Measurements from ENCODE around the gene XAF1.
A peak's percentile ranks its signal among the peaks of the same experiment; 100 is the strongest.
"Not testable (repeated sequence)": the region's sequence is repeated elsewhere in the genome, so short reads cannot be mapped to it uniquely, and the experiment has no call there.

Gene XAF1

GRCh38 chr17:6716736-6717135 lies 39.1 kb upstream of the XAF1 start:
- peak; percentile 2 for DNase-seq (ENCODE audit: low spot score)
- in situ Hi-C loops (cut with MboI; ENCODE audit: low pct_unique_long_range_greater_than_20kb, low sequenced_read_pairs, unreplicated experiment): no loop called here
- TF ChIP-seq, protein P1, sequence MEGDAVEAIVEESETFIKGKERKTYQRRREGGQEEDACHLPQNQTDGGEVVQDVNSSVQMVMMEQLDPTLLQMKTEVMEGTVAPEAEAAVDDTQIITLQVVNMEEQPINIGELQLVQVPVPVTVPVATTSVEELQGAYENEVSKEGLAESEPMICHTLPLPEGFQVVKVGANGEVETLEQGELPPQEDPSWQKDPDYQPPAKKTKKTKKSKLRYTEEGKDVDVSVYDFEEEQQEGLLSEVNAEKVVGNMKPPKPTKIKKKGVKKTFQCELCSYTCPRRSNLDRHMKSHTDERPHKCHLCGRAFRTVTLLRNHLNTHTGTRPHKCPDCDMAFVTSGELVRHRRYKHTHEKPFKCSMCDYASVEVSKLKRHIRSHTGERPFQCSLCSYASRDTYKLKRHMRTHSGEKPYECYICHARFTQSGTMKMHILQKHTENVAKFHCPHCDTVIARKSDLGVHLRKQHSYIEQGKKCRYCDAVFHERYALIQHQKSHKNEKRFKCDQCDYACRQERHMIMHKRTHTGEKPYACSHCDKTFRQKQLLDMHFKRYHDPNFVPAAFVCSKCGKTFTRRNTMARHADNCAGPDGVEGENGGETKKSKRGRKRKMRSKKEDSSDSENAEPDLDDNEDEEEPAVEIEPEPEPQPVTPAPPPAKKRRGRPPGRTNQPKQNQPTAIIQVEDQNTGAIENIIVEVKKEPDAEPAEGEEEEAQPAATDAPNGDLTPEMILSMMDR (IDR thresholded peaks at IDR 0.05; ENCODE audit: extremely low read depth, insufficient read depth, missing control alignments): no peak

- in situ Hi-C loops (cut with MboI; ENCODE audit: low pct_unique_long_range_greater_than_20kb, low sequenced_read_pairs, unreplicated experiment): no loop called here
- DNase-seq (ENCODE audit: low spot score): no peak
- TF ChIP-seq, protein P1 (IDR thresholded peaks at IDR 0.05; ENCODE audit: extremely low read depth, insufficient read depth, missing control alignments): no peak
These were observed 34.1 kb upstream of the XAF1 start for GRCh38 chr17:6721744-6722143.

DNA sequence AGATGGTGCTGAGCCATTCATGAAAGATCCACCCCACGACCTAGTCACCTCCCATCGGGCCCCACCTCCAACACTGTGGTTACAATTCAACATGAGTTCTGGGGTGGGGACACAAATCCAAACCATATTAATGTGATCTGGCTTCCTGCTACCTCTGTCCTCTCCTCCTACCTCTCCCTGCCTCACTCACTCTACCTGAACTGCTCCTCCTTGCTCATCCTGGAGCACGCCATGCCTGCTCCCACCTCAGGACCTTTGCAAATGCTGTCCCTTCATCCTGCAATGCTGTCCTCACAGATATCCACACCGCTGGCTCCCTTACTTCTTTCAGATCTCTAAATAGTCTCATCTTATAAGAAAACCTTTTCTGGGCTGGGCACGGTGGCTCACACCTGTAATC lies 31.8 kb upstream of the XAF1 start:
- TF ChIP-seq, protein P1 (IDR thresholded peaks at IDR 0.05; ENCODE audit: extremely low read depth, insufficient read depth, missing control alignments): no peak
- DNase-seq (ENCODE audit: low spot score): no peak
- in situ Hi-C loops (cut with MboI; ENCODE audit: low pct_unique_long_range_greater_than_20kb, low sequenced_read_pairs, unreplicated experiment): no loop called here

DNA sequence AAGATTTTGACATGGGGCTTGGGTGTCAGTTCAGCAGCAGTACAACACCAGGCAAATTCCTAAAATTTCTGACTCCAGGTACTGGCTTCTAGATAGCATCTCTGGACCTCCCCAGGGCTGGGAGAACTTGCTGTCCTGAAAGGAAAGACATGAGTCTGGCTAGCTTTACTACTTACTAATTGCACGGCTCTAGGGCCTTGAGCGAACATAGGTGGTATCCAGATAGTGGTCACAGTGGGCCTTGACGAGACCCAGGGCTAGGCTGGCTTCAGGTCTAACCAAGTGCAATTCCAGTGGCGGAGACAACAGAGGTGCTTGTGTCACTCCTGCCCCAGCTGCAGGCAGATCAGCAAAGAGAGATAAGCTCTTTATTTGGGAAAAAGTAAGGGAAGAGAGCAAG lies 26.3 kb upstream of the XAF1 start:
- no peak for DNase-seq (ENCODE audit: low spot score)
- in situ Hi-C loops (cut with MboI; ENCODE audit: low pct_unique_long_range_greater_than_20kb, low sequenced_read_pairs, unreplicated experiment): no loop called here
- TF ChIP-seq, protein P1 (IDR thresholded peaks at IDR 0.05; ENCODE audit: extremely low read depth, insufficient read depth, missing control alignments): no peak

DNA sequence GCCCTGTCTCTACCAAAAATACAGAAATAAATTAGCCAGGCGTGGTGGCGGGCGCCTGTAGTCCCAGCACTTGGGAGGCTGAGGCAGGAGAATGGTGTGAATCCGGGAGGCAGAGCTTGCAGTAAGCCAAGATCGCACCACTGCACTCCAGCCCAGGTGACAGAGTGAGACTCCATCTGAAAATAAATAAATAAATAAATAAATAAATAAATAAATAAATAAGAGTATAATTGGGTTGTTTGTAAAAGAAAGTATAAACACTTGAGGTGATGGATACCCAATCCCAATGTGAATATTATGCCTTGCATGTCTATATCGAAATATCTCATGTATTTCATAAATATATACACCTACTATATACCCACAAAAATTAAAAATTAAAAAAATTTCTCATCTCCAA lies 9.2 kb upstream of the XAF1 start:
- in situ Hi-C loops (cut with MboI; ENCODE audit: low pct_unique_long_range_greater_than_20kb, low sequenced_read_pairs, unreplicated experiment); DNase-seq (ENCODE audit: low spot score): not testable (repeated sequence)

DNA sequence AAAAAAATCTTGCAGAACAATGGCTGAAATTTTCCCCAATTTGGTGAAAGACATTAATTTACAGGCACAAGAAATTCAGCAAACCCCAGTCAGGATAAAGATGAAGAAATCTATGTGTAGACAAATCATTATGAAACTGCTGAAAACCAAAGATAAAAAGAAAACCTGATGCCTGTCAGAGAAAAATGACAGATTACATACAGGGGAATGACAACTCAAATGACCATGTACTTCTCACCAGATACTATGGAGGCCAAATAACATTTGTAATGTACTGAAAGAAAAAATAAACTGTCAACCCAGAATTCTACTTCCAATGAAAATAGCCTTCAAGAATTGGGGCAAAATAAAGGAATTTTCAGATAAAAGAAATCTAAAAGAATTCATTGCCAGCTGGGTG lies 7.2 kb upstream of the XAF1 start:
- DNase-seq (ENCODE audit: low spot score): no peak
- in situ Hi-C loops (cut with MboI; ENCODE audit: low pct_unique_long_range_greater_than_20kb, low sequenced_read_pairs, unreplicated experiment): no loop called here
- TF ChIP-seq, protein P1 (IDR thresholded peaks at IDR 0.05; ENCODE audit: extremely low read depth, insufficient read depth, missing control alignments): no peak

DNA sequence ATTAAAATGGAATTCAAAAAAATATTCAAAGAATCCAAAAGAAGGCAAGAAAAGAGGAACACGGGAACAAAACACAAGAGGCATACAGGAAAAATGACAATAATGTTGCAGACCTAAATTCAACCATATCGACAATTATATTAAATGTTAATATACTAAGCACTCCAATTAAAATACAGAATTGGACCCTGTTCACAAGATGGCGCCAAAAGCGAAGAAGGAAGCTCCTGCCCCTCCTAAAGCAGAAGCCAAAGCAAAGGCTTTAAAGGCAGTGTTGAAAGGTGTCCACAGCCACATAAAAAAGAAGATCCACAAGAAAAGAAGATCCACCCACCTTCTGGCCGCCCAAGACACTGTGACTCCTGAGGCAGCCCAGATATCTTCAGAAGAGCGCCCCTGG lies 6.3 kb upstream of the XAF1 start:
- DNase-seq (ENCODE audit: low spot score): no peak
- in situ Hi-C loops (cut with MboI; ENCODE audit: low pct_unique_long_range_greater_than_20kb, low sequenced_read_pairs, unreplicated experiment): no loop called here
- TF ChIP-seq, protein P1 (IDR thresholded peaks at IDR 0.05; ENCODE audit: extremely low read depth, insufficient read depth, missing control alignments): peak; percentile 9

Measured in GM13977 (cell line).